H1 (cell line): ENCODE results near the gene GABRR1. TPM values are rescaled to one million over a fixed set of nuclear protein-coding genes. Genes with fewer than 3 reads are reported as not detected.

Experiments used
- CTCF ChIA-PET: fragments of 300-600 bp; sonication (Branson Sonifier 250); formaldehyde crosslinking; loops from one replicate; lab custom pipeline; 2021; ENCODE audit not compliant: partially characterized antibody; lab: Charles Lee
- POLR2A ChIA-PET: fragments of 300-600 bp; sonication (Branson Sonifier 250); formaldehyde crosslinking; loops from one replicate; lab custom pipeline; 2021; ENCODE audit warnings: inconsistent platforms; ENCODE audit not compliant: partially characterized antibody; lab: Charles Lee
- DNase-seq, 2 experiments: peaks; one replicate each; pipeline versions ENCODE4 v3.0.0 to v3.0.0-alpha.2; 2010 to 2022; ENCODE audit warnings: low spot score in 2 of 2, low read depth in 1 of 2, mixed read lengths in 1 of 2
- FAIRE-seq: peaks from 2 replicates; lab custom pipeline; 2011; peaks lifted over from hg19 to GRCh38; lab: Jason Lieb, UNC
- H2AFZ ChIP-seq: 2 replicates; pipeline ENCODE4 v1.8.1; 2012; ENCODE audit warnings: low read length, inconsistent platforms
- H2AK5ac ChIP-seq: 2 replicates; pipeline ENCODE4 v1.6.1; 2013; ENCODE audit warnings: low read depth, low read length
- H2BK120ac ChIP-seq: replicated peaks from 2 replicates; pipeline ENCODE3; 2013; ENCODE audit warnings: low read depth, low read length, inconsistent platforms
- H2BK12ac ChIP-seq: 2 replicates; pipeline ENCODE4 v1.6.1; 2013; ENCODE audit warnings: low read depth, low read length
- H2BK15ac ChIP-seq: 2 replicates; pipeline ENCODE4 v1.6.1; 2013; ENCODE audit warnings: low read length
- H2BK20ac ChIP-seq: 2 replicates; pipeline ENCODE4 v1.6.1; 2013; ENCODE audit warnings: low read length
- H2BK5ac ChIP-seq: 2 replicates; pipeline ENCODE4 v1.6.1; 2013; ENCODE audit warnings: low read depth, low read length
- H3K14ac ChIP-seq: 2 replicates; pipeline ENCODE4 v1.6.1; 2013; ENCODE audit warnings: inconsistent platforms; ENCODE audit not compliant: insufficient read length
- H3K18ac ChIP-seq: 2 replicates; pipeline ENCODE4 v1.6.1; 2013; ENCODE audit warnings: low read length; ENCODE audit errors: extremely low read depth
- H3K23ac ChIP-seq: 2 replicates; pipeline ENCODE4 v1.6.1; 2013; ENCODE audit warnings: inconsistent platforms; ENCODE audit not compliant: insufficient read length
- H3K23me2 ChIP-seq: 2 replicates; pipeline ENCODE4 v1.6.1; 2013; ENCODE audit warnings: low read depth, low read length
- H3K27ac ChIP-seq: 2 replicates; pipeline ENCODE4 v1.6.1; 2011; ENCODE audit warnings: low read depth, low read length, inconsistent platforms
- H3K27me3 ChIP-seq, 4 experiments: replicated peaks in 1 of 4; 1 replicate in 1 of 4; 2 replicates in 3 of 4; pipeline versions ENCODE4 v1.6.1 to v1.8.1; 2011 to 2013; ENCODE audit warnings: low read length in 3 of 4, mild to moderate bottlenecking in 3 of 4, inconsistent platforms in 2 of 4, mixed read lengths in 2 of 4, moderate library complexity in 1 of 4; ENCODE audit not compliant: control insufficient read depth in 3 of 4, insufficient read depth in 3 of 4; ENCODE audit errors: extremely low read depth in 1 of 4
- H3K36me3 ChIP-seq, 4 experiments: 2 replicates each; pipeline versions ENCODE4 v1.6.1 to v1.8.1; 2011 to 2013; ENCODE audit warnings: mild to moderate bottlenecking in 4 of 4, low read length in 3 of 4, moderate library complexity in 2 of 4, control low read depth in 1 of 4, inconsistent platforms in 1 of 4; ENCODE audit not compliant: insufficient read depth in 4 of 4, control insufficient read depth in 2 of 4
- H3K4ac ChIP-seq: replicated peaks from 2 replicates; pipeline ENCODE3; 2013; ENCODE audit warnings: low read length, low read depth, mixed read lengths, inconsistent platforms; ENCODE audit not compliant: insufficient read length
- H3K4me1 ChIP-seq, 4 experiments: replicated peaks in 1 of 4; 1 replicate in 1 of 4; 2 replicates in 3 of 4; pipeline versions ENCODE4 v1.6.1 to v1.8.1; 2011 to 2013; ENCODE audit warnings: low read length in 3 of 4, inconsistent platforms in 2 of 4, mixed read lengths in 1 of 4; ENCODE audit not compliant: insufficient read depth in 4 of 4, control insufficient read depth in 3 of 4
- H3K4me2 ChIP-seq, 2 experiments: 2 replicates each; pipeline versions ENCODE4 v1.6.1 to v1.8.1; 2011 to 2013; ENCODE audit warnings: low read depth in 2 of 2, low read length in 2 of 2, control low read depth in 1 of 2, inconsistent platforms in 1 of 2, mild to moderate bottlenecking in 1 of 2; ENCODE audit not compliant: insufficient read depth in 1 of 2
- H3K4me3 ChIP-seq, 4 experiments: fragments of 200-600, 300-600 bp in 1 of 4; sonication (generic), shearing (Covaris generic), sonication (Bioruptor Twin) in 1 of 4; 2 replicates each; pipeline versions ENCODE4 v1.5.1 to v1.8.1; 2011 to 2016; ENCODE audit warnings: low read length in 4 of 4, low read depth in 3 of 4, control low read depth in 2 of 4, inconsistent platforms in 2 of 4, mild to moderate bottlenecking in 2 of 4, mixed read lengths in 1 of 4, moderate library complexity in 1 of 4; ENCODE audit not compliant: insufficient read depth in 2 of 4; ENCODE audit errors: extremely low read depth in 1 of 4
- H3K56ac ChIP-seq: replicated peaks from 2 replicates; pipeline ENCODE3; 2013; ENCODE audit warnings: low read depth, mild to moderate bottlenecking, mixed read lengths, low read length, inconsistent platforms; ENCODE audit not compliant: insufficient read length
- H3K79me1 ChIP-seq: 2 replicates; pipeline ENCODE4 v1.6.1; 2013; ENCODE audit warnings: low read depth, low read length, control low read depth
- H3K79me2 ChIP-seq, 2 experiments: 2 replicates each; pipeline versions ENCODE4 v1.6.1 to v1.8.1; 2012 to 2013; ENCODE audit warnings: low read length in 2 of 2, mild to moderate bottlenecking in 2 of 2, inconsistent platforms in 1 of 2; ENCODE audit not compliant: insufficient read depth in 2 of 2, control insufficient read depth in 1 of 2
- H3K9ac ChIP-seq, 4 experiments: replicated peaks in 1 of 4; 1 replicate in 1 of 4; 2 replicates in 3 of 4; pipeline versions ENCODE4 v1.6.1 to v1.8.1; 2011 to 2013; ENCODE audit warnings: low read depth in 3 of 4, low read length in 3 of 4, control low read depth in 2 of 4, mild to moderate bottlenecking in 2 of 4, moderate library complexity in 2 of 4, inconsistent platforms in 1 of 4; ENCODE audit errors: extremely low read depth in 1 of 4
- H3K9me3 ChIP-seq, 2 experiments: 2 replicates each; pipeline versions ENCODE4 v1.6.1 to v1.8.1; 2012 to 2013; ENCODE audit warnings: mild to moderate bottlenecking in 2 of 2, moderate library complexity in 2 of 2, control low read depth in 1 of 2, inconsistent platforms in 1 of 2, low read depth in 1 of 2, low read length in 1 of 2, mixed read lengths in 1 of 2; ENCODE audit not compliant: insufficient read depth in 2 of 2
- H4K20me1 ChIP-seq, 2 experiments: replicated peaks in 1 of 2; 2 replicates each; pipeline versions ENCODE3 to v1.8.1; 2011 to 2013; ENCODE audit warnings: inconsistent platforms in 2 of 2, low read length in 2 of 2, mild to moderate bottlenecking in 1 of 2; ENCODE audit not compliant: insufficient read depth in 2 of 2, control insufficient read depth in 1 of 2
- H4K5ac ChIP-seq: 2 replicates; pipeline ENCODE4 v1.6.1; 2013; ENCODE audit warnings: low read length, low read depth, mixed read lengths, inconsistent platforms; ENCODE audit not compliant: insufficient read length
- H4K8ac ChIP-seq: 2 replicates; pipeline ENCODE4 v1.8.0; 2013; ENCODE audit warnings: mild to moderate bottlenecking, moderate library complexity, low read length, inconsistent platforms; ENCODE audit not compliant: insufficient read depth; ENCODE audit errors: extremely low read depth
- H4K91ac ChIP-seq: replicated peaks from 2 replicates; pipeline ENCODE3; 2013; ENCODE audit warnings: low read length, mixed read lengths, inconsistent platforms; ENCODE audit not compliant: insufficient read length
- E2F6 ChIP-seq: IDR thresholded peaks from 2 replicates; pipeline ENCODE4 v1.6.1; 2012; ENCODE audit warnings: inconsistent platforms
- RBBP5 ChIP-seq: IDR thresholded peaks from 2 replicates; pipeline ENCODE4 v1.7.1; 2012; ENCODE audit warnings: low read depth, mild to moderate bottlenecking, inconsistent platforms, low read length, moderate library complexity, borderline replicate concordance
- WGBS, 2 experiments: shearing (Covaris generic) in 1 of 2; methylation state at CpG; one replicate each; pipeline versions ENCODE4 v1.1.6 to v1.1.7; 2013 to 2015; ENCODE audit warnings: low lambda C conversion rate in 2 of 2, mixed read lengths in 2 of 2, inconsistent platforms in 1 of 2, low coverage in 1 of 2, missing lambda C conversion rate in 1 of 2; ENCODE audit not compliant: insufficient replicate concordance in 2 of 2, insufficient coverage in 1 of 2, insufficient read length in 1 of 2; ENCODE audit errors: extremely low coverage in 1 of 2, missing lambda C conversion rate in 1 of 2; 5-methylcytosine and 5-hydroxymethylcytosine counted together
- long read RNA-seq, 2 experiments: library from RNA in 1 of 2; library from capped mRNA in 1 of 2; stranded (forward); transcript quantifications; one replicate each; pipeline ENCODE4 v2.0.0, GENCODE V29; 2021; ENCODE audit warnings: inconsistent platforms in 1 of 2
- polyA minus RNA-seq, 3 experiments: library from RNA; depleted of rRNA, polyadenylated mRNA; stranded (reverse); fragments of >200 nt; gene quantifications; 1 replicate in 2 of 3; 2 replicates in 1 of 3; pipeline ENCODE4 v1.2.3, GENCODE V29; 2011
- polyA plus RNA-seq, 7 experiments: library from polyadenylated mRNA; depleted of rRNA in 3 of 7; stranded (reverse) in 5 of 7; unstranded in 2 of 7; fragments of >200 nt in 5 of 7; fragments of 200-250 nt in 2 of 7; gene quantifications; 1 replicate in 5 of 7; 2 replicates in 1 of 7; 4 replicates in 1 of 7; pipeline versions ENCODE4 v1.2.1 to v1.2.3, GENCODE V29; 2011 to 2013; ENCODE audit warnings: missing spikeins in 2 of 7, mixed read lengths in 2 of 7
- total RNA-seq: library from RNA; stranded (reverse); fragmentation: NEBNext Ultra II Directional; extraction: Animal tissue kit (Norgen Biotek cat#: 25700); gene quantifications from 2 replicates; pipeline ENCODE4 v1.2.1, GENCODE V29; 2021

The GABRR1 gene
- 0.17 and 0.60 TPM in 2 replicates for total RNA-seq
- polyA plus RNA-seq (2011; rRNA removed) = 0.52 and 0.63 TPM in 2 replicates
- 0.48 TPM for polyA plus RNA-seq (2011; cell fraction: cytosol; rRNA removed)
- 0.40 TPM for polyA plus RNA-seq (2011; cell fraction: nucleus; rRNA removed)
- polyA plus RNA-seq (2012, experiment 1 of 2) = 0.16 to 0.31 TPM (median 0.23 TPM) in 3 of 4 replicates, not detected in the other
- 0.09 TPM for polyA plus RNA-seq (2012, experiment 2 of 2)
- polyA plus RNA-seq (2013, experiment 1 of 2) = 0.30 TPM
- 0.57 TPM for polyA plus RNA-seq (2013, experiment 2 of 2)
- 0.51 and 0.85 TPM in 2 replicates for polyA minus RNA-seq (2011; rRNA and poly(A)+ RNA removed)
- not detected for polyA minus RNA-seq (2011; cell fraction: cytosol; rRNA and poly(A)+ RNA removed)
- polyA minus RNA-seq (2011; cell fraction: nucleus; rRNA and poly(A)+ RNA removed) = not detected
- long read RNA-seq, experiment 1, partial matches to known transcripts = 0 of 1 reads
- long read RNA-seq, experiment 1, other reads (novel, unspliced or antisense) = 1 of 1 reads
- long read RNA-seq, experiment 2, partial matches to known transcripts = 0 of 1 reads
- long read RNA-seq, experiment 2, other reads (novel, unspliced or antisense) = 1 of 1 reads

GRCh38 chr6:89217299-89217910 is at the start of gene GABRR1:
GABRR1 (minus strand) TSS chr6:89217358; CDS start chr6:89217322, 36 bp downstream.
- Histone ChIP-seq H3K14ac (no peak within 1 kb of the TSS), H3K4me2 (no peak within 1 kb of the TSS), H4K5ac (no peak within 1 kb of the TSS), H2AFZ (0 out of 2 replicates have a peak within 1 kb of the TSS, but pooled peaks have one; percentile 9), H3K4ac (no peak within 1 kb of the TSS), H3K27ac (no peak within 1 kb of the TSS), H3K23ac (no peak within 1 kb of the TSS), H2AK5ac (no peak within 1 kb of the TSS), H4K8ac (no peak within 1 kb of the TSS), H3K23me2 (no peaks in the 10 kb centered on the region), H2BK5ac (no peak within 1 kb of the TSS), H2BK12ac (no peak within 1 kb of the TSS), H4K91ac (no peak within 1 kb of the TSS), H2BK15ac (no peak within 1 kb of the TSS), H2BK120ac (no peak within 1 kb of the TSS), H3K36me3 (no peaks in the 10 kb centered on the region), H3K9ac (no peak within 1 kb of the TSS), H3K9me3 (no peaks in the 10 kb centered on the region), H3K79me1 (no peaks in the 10 kb centered on the region), H4K20me1 (no peaks in the 10 kb centered on the region), H3K27me3 (no peaks in the 10 kb centered on the region), H2BK20ac (no peak within 1 kb of the TSS), H3K4me3 (no peak within 1 kb of the TSS), H3K56ac (no peak within 1 kb of the TSS), H3K79me2 (no peaks in the 10 kb centered on the region), H3K4me1 (peaks cover 0 to 7% (median 3%) of the 10 kb centered on the region in 4 experiments; a peak in 5 of 7 replicates), H3K18ac (no peak within 1 kb of the TSS)
- TF ChIP-seq E2F6 (no peak), RBBP5 (no peak)
- 87% methylated on average over 10 of the region's 10 CpGs; no CpG with 5 or more reads in 1 of the 2 experiments for WGBS, 2 experiments
- CTCF ChIA-PET = interaction anchor here (0.8 to 2.0 kb wide), 5 partner anchors 12 to 95 kb away, joined by 3 to 11 read pairs (median 3); no protein-coding TSS in a partner anchor
- no peak for DNase-seq
- POLR2A ChIA-PET = no interaction called here
- no peak for FAIRE-seq
